K562 (cell line): Measurements from ENCODE around the gene WDR90.

ENCODE experiments used
- EP300 ChIP-seq: IDR thresholded peaks from 2 replicates; pipeline ENCODE4 v1.6.1; 2012; ENCODE audit warnings: low read length, improper control_type of control experiment
- HMG20B ChIP-seq: fragments of 250-450 bp; sonication (Bioruptor Pico); IDR thresholded peaks from 2 replicates; pipeline ENCODE4 v1.5.0; 2021; ENCODE audit warnings: mild to moderate bottlenecking
- RBBP5 ChIP-seq: fragments of 200-600 bp; sonication (generic); IDR thresholded peaks from 2 replicates; pipeline ENCODE4 v1.6.1; 2012; ENCODE audit warnings: borderline replicate concordance, mild to moderate bottlenecking, low read length, control low read depth, inconsistent platforms; ENCODE audit not compliant: insufficient read depth, poor library complexity, severe bottlenecking
- ZNF274 ChIP-seq: IDR thresholded peaks from 2 replicates; pipeline ENCODE4 v1.6.1; 2011; ENCODE audit warnings: low read depth, mild to moderate bottlenecking, low read length, moderate library complexity, borderline replicate concordance
- ZNF384 ChIP-seq: IDR thresholded peaks from 2 replicates; pipeline ENCODE4 v1.6.1; 2012; ENCODE audit warnings: low read depth, low read length, improper control_type of control experiment
- ZSCAN29 ChIP-seq: fragments of 450-650 bp; IDR thresholded peaks from 2 replicates; pipeline ENCODE4 v1.6.1; 2017

- TF ChIP-seq EP300 (no peak), ZNF384 (no peak), ZNF274 (no peak), RBBP5 (no peak), HMG20B (CRISPR knock-in tag) (no peak), ZSCAN29 (no peak)
These were observed 8.3 kb downstream of the WDR90 start for GRCh38 chr16:657487-657886.
